ENCODE measurements around the gene ZG16B. TPM values are rescaled to one million over a fixed set of nuclear protein-coding genes. Genes with fewer than 3 reads are reported as not detected.

The ZG16B gene
- total RNA-seq, 1 experiment from 2014 or later = 8.6 TPM

GRCh38 chr16:2825906-2826305, 4.2 kb upstream of the ZG16B start:
- no peaks in the 10 kb centered on the region for H3K9me2 ChIP-seq (replicated peaks; ENCODE audit: low read length)
- no peak overlapping the region for H3K4me2 ChIP-seq (ENCODE audit: low read length)
- no peaks in the 10 kb centered on the region for H4K20me1 ChIP-seq (ENCODE audit: low read length)
- no peaks in the 10 kb centered on the region for H3K27me3 ChIP-seq (ENCODE audit: low read length)
- peaks cover 12% of the 10 kb centered on the region for H3K4me1 ChIP-seq (ENCODE audit: insufficient read depth, low read length)
- no peak overlapping the region for H2AFZ ChIP-seq (ENCODE audit: low read length)
- intact Hi-C loops (cut with micrococcal nuclease) = loop anchor here (10.0 kb wide), 1 partner anchor 51 kb away; the partner anchor contains the start of gene ELOB
- no peak for TF ChIP-seq EZH2phosphoT487 (IDR thresholded peaks at IDR 0.05; ENCODE audit: borderline replicate concordance, low read length)
- no peak for TF ChIP-seq EZH2 (IDR thresholded peaks at IDR 0.05; ENCODE audit: low read length, unreplicated experiment)
- no peak for TF ChIP-seq CTCF (conservative IDR thresholded peaks at IDR 0.05; ENCODE audit: low read depth, low read length)
- DNase-seq = no peak
- POLR2A ChIA-PET (ENCODE audit: unreplicated experiment) = no interaction called here
- BruUV-seq (replicated peaks) = no TSS peak
- no peaks in the 10 kb centered on the region for H3F3A ChIP-seq (ENCODE audit: low read length, unreplicated experiment)
- H3K4me3 ChIP-seq (ENCODE audit: low read length) = no peak overlapping the region
- H3K9ac ChIP-seq (ENCODE audit: low read length) = no peak overlapping the region
- no peaks in the 10 kb centered on the region for H3K9me3 ChIP-seq (ENCODE audit: low read length)
- H3K79me2 ChIP-seq (ENCODE audit: low read length) = no peaks in the 10 kb centered on the region
- H3K27ac ChIP-seq (ENCODE audit: low read length) = no peak overlapping the region
- CTCF ChIA-PET = interaction anchor here (1.1 kb wide), 1 partner anchor 13 kb away, joined by 3 read pairs; no protein-coding TSS in a partner anchor
- no peak for ATAC-seq
- no peaks in the 10 kb centered on the region for H3K36me3 ChIP-seq (ENCODE audit: low read depth, low read length)

DNA sequence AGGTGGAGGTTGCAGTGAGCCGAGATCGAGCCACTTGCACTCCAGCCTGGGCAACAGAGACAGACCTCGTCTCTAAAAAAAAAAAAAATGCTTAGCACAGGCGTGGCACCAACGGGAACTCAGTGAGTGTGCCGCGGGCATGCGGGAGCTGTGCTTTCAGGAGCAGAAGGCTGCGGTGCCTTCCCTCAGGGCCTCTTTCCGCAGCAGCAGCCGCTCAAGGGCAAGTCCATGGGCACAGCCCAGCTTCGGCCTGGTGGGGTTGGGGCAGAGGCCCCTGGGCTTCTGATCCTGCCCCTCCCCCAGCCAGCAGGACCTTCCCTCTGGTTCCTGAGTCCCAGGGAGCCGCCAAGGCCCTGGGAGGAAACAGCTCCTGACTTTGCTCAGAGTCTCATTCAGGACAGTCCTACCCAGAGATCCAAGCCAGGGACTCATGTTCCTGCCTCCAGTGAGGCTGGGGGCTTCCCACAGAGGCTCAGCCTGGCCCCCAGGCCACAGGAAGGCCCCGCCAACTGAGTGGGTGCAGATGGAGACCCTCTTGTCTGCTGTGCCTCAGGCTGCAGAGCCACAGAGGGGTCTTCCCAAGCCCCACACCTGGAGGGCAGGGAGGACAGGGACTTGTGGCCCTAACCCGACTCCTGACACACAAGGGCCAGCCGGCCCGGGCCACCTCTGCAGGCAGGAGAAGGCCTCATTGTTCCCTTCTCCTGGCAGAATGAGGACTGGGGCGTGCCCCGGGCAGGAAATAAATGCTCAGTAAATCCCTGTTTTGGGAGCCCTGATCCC, 3.3 kb upstream of the ZG16B start:
- H3K4me3 ChIP-seq (ENCODE audit: low read length) = no peak overlapping the region
- intact Hi-C loops (cut with micrococcal nuclease) = loop anchor here (10.0 kb wide), 1 partner anchor 52 kb away; the partner anchor contains the start of gene ELOB
- H3K36me3 ChIP-seq (ENCODE audit: low read depth, low read length) = no peaks in the 10 kb centered on the region
- no peak overlapping the region for H3K9ac ChIP-seq (ENCODE audit: low read length)
- peaks cover 12% of the 10 kb centered on the region for H3K4me1 ChIP-seq (ENCODE audit: insufficient read depth, low read length)
- BruUV-seq (replicated peaks) = no TSS peak
- H3K27me3 ChIP-seq (ENCODE audit: low read length) = no peaks in the 10 kb centered on the region
- H3K9me3 ChIP-seq (ENCODE audit: low read length) = no peaks in the 10 kb centered on the region
- no peak overlapping the region for H3K27ac ChIP-seq (ENCODE audit: low read length)
- H3K79me2 ChIP-seq (ENCODE audit: low read length) = no peaks in the 10 kb centered on the region
- no peaks in the 10 kb centered on the region for H4K20me1 ChIP-seq (ENCODE audit: low read length)
- no peak for TF ChIP-seq EZH2 (IDR thresholded peaks at IDR 0.05; ENCODE audit: low read length, unreplicated experiment)
- no peak for TF ChIP-seq CTCF (conservative IDR thresholded peaks at IDR 0.05; ENCODE audit: low read depth, low read length)
- TF ChIP-seq EZH2phosphoT487 (IDR thresholded peaks at IDR 0.05; ENCODE audit: borderline replicate concordance, low read length) = no peak
- H2AFZ ChIP-seq (ENCODE audit: low read length) = no peak overlapping the region
- DNase-seq (no peak), ATAC-seq (no peak)
- no peak overlapping the region for H3K4me2 ChIP-seq (ENCODE audit: low read length)
- no peaks in the 10 kb centered on the region for H3F3A ChIP-seq (ENCODE audit: low read length, unreplicated experiment)
- no peaks in the 10 kb centered on the region for H3K9me2 ChIP-seq (replicated peaks; ENCODE audit: low read length)
- CTCF ChIA-PET = no interaction called here
- POLR2A ChIA-PET (ENCODE audit: unreplicated experiment) = no interaction called here

DNA sequence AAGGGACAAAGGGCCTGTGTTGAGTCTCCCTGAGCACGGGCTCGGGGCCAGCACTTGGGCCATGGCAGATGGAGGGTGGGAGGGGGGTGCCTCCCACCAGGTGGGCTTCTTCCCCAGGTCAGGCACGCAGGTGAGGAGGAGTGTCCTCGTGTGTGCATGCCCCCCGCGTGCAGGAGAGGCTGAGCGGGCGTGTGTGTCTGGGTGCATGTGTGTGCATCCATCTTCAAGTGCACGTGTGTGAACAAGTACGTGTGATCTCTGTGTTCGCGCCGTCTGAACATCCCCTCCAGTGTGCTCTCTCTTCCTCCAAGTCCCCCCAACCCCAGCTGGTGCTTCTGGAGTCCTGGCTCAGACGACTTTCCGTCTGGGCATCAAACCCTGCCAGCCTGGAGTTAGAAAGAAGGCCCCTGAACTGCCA, 2.7 kb upstream of the ZG16B start:
- Histone ChIP-seq H3K9me3 (ENCODE audit: low read length) (no peaks in the 10 kb centered on the region), H3K27ac (ENCODE audit: low read length) (no peak overlapping the region), H3K79me2 (ENCODE audit: low read length) (no peaks in the 10 kb centered on the region), H4K20me1 (ENCODE audit: low read length) (no peaks in the 10 kb centered on the region), H3K27me3 (ENCODE audit: low read length) (no peaks in the 10 kb centered on the region), H2AFZ (ENCODE audit: low read length) (no peak overlapping the region), H3K4me1 (ENCODE audit: insufficient read depth, low read length) (peaks cover 12% of the 10 kb centered on the region), H3K4me2 (ENCODE audit: low read length) (no peak overlapping the region), H3K36me3 (ENCODE audit: low read depth, low read length) (no peaks in the 10 kb centered on the region), H3K9ac (ENCODE audit: low read length) (no peak overlapping the region), H3K4me3 (ENCODE audit: low read length) (no peak overlapping the region), H3K9me2 (replicated peaks; ENCODE audit: low read length) (no peaks in the 10 kb centered on the region), H3F3A (ENCODE audit: low read length, unreplicated experiment) (no peaks in the 10 kb centered on the region)
- TF ChIP-seq EZH2phosphoT487 (IDR thresholded peaks at IDR 0.05; ENCODE audit: borderline replicate concordance, low read length) = no peak
- no peak for TF ChIP-seq EZH2 (IDR thresholded peaks at IDR 0.05; ENCODE audit: low read length, unreplicated experiment)
- TF ChIP-seq CTCF (conservative IDR thresholded peaks at IDR 0.05; ENCODE audit: low read depth, low read length) = no peak
- POLR2A ChIA-PET (ENCODE audit: unreplicated experiment) = no interaction called here
- intact Hi-C loops (cut with micrococcal nuclease) = loop anchor here (10.0 kb wide), 1 partner anchor 53 kb away; the partner anchor contains the start of gene ELOB
- no peak for DNase-seq
- no TSS peak for BruUV-seq (replicated peaks)
- no peak for ATAC-seq
- CTCF ChIA-PET = no interaction called here

All from PC-3 (cell line).